Hematopoietic multipotent progenitor cell treated with erythropoietin and hydrocortisone succinate and interleukin-3 and kit ligand, for 8 days (in vitro differentiated cells): ENCODE results near the gene SEMA4D.
"Not testable (repeated sequence)": the region's sequence is repeated elsewhere in the genome, so short reads cannot be mapped to it uniquely, and the experiment has no call there.

Source experiments
- DNase-seq: peaks from one replicate; pipeline ENCODE4 v3.0.0-alpha.2; 2015

Gene SEMA4D

DNA sequence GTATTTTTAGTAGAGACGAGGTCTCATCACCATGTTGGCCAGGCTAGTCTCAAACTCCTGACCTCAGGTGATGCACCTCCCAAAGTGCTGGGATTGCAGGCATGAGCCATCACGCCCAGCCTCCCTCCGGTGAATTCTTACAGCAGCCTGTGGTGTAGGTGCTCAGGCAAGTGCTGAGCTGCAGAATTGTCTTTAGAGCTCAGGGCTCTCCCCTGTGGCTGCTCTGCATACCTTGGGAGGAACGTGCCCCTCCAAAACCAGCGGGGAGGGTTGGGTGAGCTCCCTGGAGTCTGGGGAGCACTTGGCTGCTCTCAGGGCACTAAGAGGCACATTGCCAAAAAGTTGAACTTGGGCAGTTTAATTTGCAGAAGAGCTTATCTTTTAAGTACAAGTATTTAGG lies 150.3 kb downstream of the SEMA4D start:
- DNase-seq: no peak

GRCh38 chr9:89346696-89347095 lies 151.2 kb downstream of the SEMA4D start:
- DNase-seq: no peak

DNA sequence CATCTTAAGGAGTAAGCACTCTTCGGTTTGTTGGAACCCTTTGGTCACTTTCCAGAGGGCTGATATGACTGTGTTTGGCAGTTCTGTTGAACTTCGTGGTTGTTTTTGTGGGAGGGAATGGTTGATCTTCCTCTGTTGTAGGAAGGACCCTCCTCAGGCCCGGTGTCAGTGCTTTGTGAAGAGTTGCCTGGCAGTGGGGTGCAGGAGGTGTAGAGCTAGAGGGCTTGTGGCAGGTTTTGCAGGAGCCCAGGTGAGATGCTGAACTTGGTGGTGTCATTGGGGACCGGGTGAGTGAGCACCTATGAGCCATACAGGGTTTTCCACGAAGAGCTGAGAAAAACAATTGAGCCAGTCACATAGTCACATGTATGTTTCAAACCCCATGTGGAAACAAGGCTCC lies 152.4 kb downstream of the SEMA4D start:
- DNase-seq: no peak

GRCh38 chr9:89343812-89344211 lies 154.1 kb downstream of the SEMA4D start:
- DNase-seq: not testable (repeated sequence)

DNA sequence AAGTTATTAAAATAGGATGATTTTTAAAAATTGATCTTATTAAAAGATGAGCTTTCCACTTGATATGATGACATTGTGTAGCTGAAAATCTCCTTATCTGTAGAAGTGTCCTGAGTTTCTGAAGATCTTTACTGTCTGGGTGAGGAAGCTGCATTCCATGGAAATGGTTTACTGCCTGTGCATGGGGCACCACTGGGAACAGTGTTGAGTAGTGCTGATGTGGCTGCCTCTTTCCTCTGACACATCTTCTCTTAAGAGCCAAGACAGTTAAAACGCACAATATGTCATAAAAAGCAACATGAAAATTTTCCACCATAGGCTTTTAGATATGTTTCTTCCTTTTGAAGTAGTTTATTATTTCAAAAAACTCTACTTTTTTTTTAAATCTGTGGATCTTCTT lies 155.0 kb downstream of the SEMA4D start:
- no peak for DNase-seq

DNA sequence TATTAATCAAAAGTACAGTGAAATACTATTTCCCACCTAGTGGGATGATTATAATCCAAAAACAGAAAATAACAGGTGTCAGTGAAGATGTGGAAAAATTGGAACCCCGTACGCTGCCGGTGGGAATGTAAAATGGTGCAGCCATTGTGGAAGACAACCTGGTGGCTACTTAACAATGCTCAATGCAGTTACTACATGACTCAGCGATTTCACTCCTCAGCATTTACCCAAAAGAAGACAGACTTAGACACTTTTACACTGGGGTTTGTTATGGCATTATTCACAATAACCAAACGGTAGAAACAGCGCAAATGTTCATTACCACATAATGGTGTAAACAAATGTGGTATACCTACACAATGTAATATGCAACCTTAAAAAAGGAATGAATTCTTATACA lies 155.7 kb downstream of the SEMA4D start:
- peak; percentile 37 for DNase-seq

DNA sequence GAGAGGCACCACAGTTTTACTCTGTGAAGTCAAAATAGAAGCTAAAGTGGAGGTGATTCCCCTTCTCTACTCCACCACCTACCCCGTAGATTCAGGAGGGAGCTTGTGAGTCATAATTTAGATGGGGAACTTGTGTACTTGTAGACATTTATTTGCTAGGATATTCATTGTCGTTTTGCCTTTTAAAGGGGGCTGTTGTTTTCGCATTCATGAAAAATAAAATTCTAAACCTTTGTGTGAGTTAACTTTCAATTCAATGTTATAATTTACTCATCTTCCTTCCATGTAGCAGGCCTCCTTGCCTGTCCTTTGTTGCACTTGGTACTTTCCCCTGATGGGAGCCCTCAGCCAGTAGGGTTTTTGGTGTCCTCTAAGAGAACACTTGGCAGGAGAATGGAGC lies 157.6 kb downstream of the SEMA4D start:
- DNase-seq: no peak

GRCh38 chr9:89339807-89340206 lies 158.1 kb downstream of the SEMA4D start:
- no peak for DNase-seq

DNA sequence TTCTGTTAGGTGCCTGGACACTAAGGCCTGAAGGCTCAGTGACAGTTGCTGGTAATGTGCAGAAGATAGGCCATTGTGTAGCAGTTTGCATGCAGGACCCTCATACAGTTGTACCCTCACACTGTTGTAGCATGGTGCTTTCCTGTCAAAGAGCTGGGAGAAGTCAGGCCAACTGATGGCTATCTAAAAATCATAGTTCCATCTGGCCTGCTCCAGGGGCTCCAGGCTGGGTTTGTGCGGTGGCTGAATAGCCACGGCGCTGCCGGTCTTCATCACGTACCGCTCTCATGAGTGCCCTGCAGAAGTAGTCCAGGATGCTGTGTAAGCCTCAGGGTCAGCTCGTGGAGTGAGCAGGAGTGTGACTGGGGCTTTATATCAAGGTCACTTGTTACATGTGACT lies 167.4 kb downstream of the SEMA4D start:
- no peak for DNase-seq

DNA sequence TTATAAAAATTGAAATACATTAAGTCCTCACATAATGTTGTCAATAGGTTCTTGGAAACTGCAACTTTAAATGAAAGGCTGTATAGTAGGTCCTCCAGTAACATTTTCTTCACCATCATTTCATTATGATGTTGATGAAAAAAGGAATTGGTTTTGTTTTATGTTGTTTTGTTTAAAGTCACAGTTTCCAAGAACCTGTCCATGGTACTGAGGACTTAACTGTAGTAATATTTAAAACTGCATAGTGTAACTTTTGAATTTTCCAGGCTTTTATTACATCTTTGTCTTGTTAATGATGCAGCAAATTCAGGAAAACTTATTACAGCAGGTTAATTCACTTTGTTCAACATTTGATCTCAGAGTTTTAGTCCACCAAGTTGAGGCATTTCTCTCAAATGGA lies 168.0 kb downstream of the SEMA4D start:
- no peak for DNase-seq

- DNase-seq: no peak
Observed at GRCh38 chr9:89328064-89328463, 169.8 kb downstream of the SEMA4D start.

DNA sequence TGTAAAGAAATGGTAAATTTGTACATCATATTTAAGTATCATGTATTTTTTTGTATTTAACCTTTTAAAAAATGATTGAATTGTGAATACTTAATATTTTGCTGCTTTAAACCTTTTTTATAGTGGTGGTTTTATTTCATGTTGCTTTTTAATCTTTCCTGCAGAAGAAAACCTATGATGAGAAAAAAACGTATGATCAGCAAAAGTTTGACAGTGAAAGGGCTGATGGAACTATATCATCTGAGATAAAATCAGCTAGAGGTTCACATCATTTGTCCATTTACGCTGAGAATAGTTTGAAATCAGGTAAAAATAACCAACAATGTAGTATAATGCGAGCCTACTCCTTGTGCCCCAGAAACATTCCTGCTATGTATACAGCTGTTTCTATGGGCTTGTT lies 172.2 kb downstream of the SEMA4D start:
- DNase-seq: no peak

DNA sequence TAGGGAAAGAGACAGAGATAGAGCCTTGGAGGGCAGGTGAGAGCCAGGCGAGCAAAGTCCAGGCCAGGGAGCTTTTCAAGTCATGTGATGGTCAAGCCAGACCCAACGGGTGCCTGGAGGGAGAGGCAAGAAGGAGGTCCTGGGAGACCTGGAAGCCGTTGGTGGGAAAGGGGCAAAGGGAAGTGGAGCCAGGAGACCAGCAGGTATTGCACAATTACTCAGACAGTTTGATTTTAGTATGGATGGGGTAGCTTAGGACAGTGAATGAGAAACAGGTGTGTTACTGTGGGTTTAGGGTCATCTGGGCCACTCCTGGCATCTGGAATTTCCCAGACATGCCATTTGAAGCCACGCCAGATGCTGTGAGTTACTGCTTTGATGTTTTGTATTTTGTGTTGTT lies 174.5 kb downstream of the SEMA4D start:
- DNase-seq: no peak

- DNase-seq: peak; percentile 57
Observed at GRCh38 chr9:89319015-89319905, 178.7 kb downstream of the SEMA4D start.

- DNase-seq: peak; percentile 97
Observed at GRCh38 chr9:89318123-89319014, 179.5 kb downstream of the SEMA4D start, which contains the start of gene SECISBP2. Gene SECISBP2 (plus strand): TSS chr9:89318500. CDS start chr9:89318577, 77 bp downstream.

DNA sequence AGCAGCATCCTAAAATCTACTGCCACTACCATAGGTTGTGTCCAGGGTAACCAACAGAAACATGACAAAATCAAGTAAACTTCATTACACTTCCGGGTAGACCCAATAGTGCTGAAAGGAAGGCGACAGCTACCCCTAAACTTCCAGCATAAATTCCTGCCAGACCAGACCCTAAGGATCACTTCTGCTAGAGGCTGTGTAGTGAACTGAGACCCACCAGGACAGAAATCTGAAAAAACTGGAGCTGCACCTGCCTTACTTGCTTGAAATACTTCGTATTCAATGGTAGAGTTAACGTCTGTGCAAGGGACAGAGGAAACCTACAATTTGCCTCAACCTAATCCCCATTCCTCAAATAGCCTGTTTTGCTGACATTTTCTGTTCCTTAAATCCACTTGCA lies 180.6 kb downstream of the SEMA4D start:
- no peak for DNase-seq

GRCh38 chr9:89315482-89315881 lies 182.4 kb downstream of the SEMA4D start:
- DNase-seq: no peak

- DNase-seq: no peak
Observed at GRCh38 chr9:89314955-89315354, 183.0 kb downstream of the SEMA4D start.

GRCh38 chr9:89313842-89314241 lies 184.1 kb downstream of the SEMA4D start:
- DNase-seq: no peak

GRCh38 chr9:89312222-89312571 lies 185.7 kb downstream of the SEMA4D start:
- peak; percentile 84 for DNase-seq

- peak; percentile 39 for DNase-seq
Observed at GRCh38 chr9:89311346-89312221, 186.3 kb downstream of the SEMA4D start.
